Osteoblast (primary cell): ENCODE measurements around the gene PSMD12. TPM values are rescaled to one million over a fixed set of nuclear protein-coding genes. Genes with fewer than 3 reads are reported as not detected.

Experiments used
- DNase-seq: peaks from one replicate; pipeline ENCODE4 v3.0.0; 2011; ENCODE audit warnings: low spot score, mixed read lengths; ENCODE audit not compliant: insufficient read length; ENCODE audit errors: missing footprints
- H2AFZ ChIP-seq: 2 replicates; pipeline ENCODE4 v1.6.0; 2011; ENCODE audit warnings: mild to moderate bottlenecking, low read length
- H3K27ac ChIP-seq: 2 replicates; pipeline ENCODE4 v1.5.1; 2011; ENCODE audit warnings: mild to moderate bottlenecking, low read depth, low read length, moderate library complexity
- H3K27me3 ChIP-seq: 2 replicates; pipeline ENCODE4 v1.6.0; 2012; ENCODE audit warnings: mild to moderate bottlenecking, control low read depth, inconsistent platforms, low read length, moderate library complexity; ENCODE audit not compliant: insufficient read depth
- H3K36me3 ChIP-seq: 2 replicates; pipeline ENCODE4 v1.5.1; 2011; ENCODE audit warnings: mild to moderate bottlenecking, low read length, control low read depth, moderate library complexity; ENCODE audit not compliant: insufficient read depth
- H3K4me1 ChIP-seq: 2 replicates; pipeline ENCODE4 v1.5.1; 2011; ENCODE audit warnings: mild to moderate bottlenecking, low read length, control low read depth, moderate library complexity; ENCODE audit not compliant: insufficient read depth
- H3K4me2 ChIP-seq: 2 replicates; pipeline ENCODE4 v1.6.0; 2011; ENCODE audit warnings: mild to moderate bottlenecking, low read length; ENCODE audit not compliant: insufficient read depth
- H3K4me3 ChIP-seq: fragments of 200-600 bp; sonication (generic); 3 replicates; pipeline ENCODE4 v1.5.1; 2012; ENCODE audit warnings: mild to moderate bottlenecking, low read length, inconsistent platforms; ENCODE audit not compliant: insufficient read depth
- H3K79me2 ChIP-seq: 2 replicates; pipeline ENCODE4 v1.6.0; 2012; ENCODE audit warnings: mild to moderate bottlenecking, low read length, control low read depth, inconsistent platforms; ENCODE audit not compliant: insufficient read depth
- H3K9me3 ChIP-seq: 2 replicates; pipeline ENCODE4 v1.5.1; 2011; ENCODE audit warnings: low read depth, low read length, control low read depth
- H4K20me1 ChIP-seq: 2 replicates; pipeline ENCODE4 v1.6.0; 2012; ENCODE audit warnings: mild to moderate bottlenecking, low read length, control low read depth; ENCODE audit not compliant: insufficient read depth
- CTCF ChIP-seq: IDR thresholded peaks from 2 replicates; pipeline ENCODE4 v1.5.1; 2011; ENCODE audit warnings: mild to moderate bottlenecking, low read depth, low read length, moderate library complexity; ENCODE audit errors: extremely low read depth
- total RNA-seq: library from RNA; depleted of rRNA; stranded (reverse); fragments of >200 nt; gene quantifications from 2 replicates; pipeline ENCODE4 v1.2.3, GENCODE V29; 2012

Gene PSMD12
- total RNA-seq, 1 donor = 24.2 TPM

GRCh38 chr17:67376415-67376736, 10.0 kb upstream of the PSMD12 start:
- H2AFZ ChIP-seq = peak overlapping the region; percentile 79
- peaks cover 10% of the 10 kb centered on the region for H3K79me2 ChIP-seq
- H3K4me2 ChIP-seq = peak overlapping the region; percentile 100
- H4K20me1 ChIP-seq = peaks cover 2% of the 10 kb centered on the region
- no peaks in the 10 kb centered on the region for H3K36me3 ChIP-seq
- no peak for DNase-seq
- H3K27ac ChIP-seq = peak overlapping the region; percentile 92
- no peak for TF ChIP-seq CTCF
- H3K9me3 ChIP-seq = no peaks in the 10 kb centered on the region
- H3K4me1 ChIP-seq = peaks cover 18% of the 10 kb centered on the region
- peak overlapping the region; percentile 88 for H3K4me3 ChIP-seq
- H3K27me3 ChIP-seq = no peaks in the 10 kb centered on the region

- Histone ChIP-seq H3K4me2 (no peak overlapping the region), H3K36me3 (no peaks in the 10 kb centered on the region)
- no peak for DNase-seq
These were observed 9.3 kb upstream of the PSMD12 start for GRCh38 chr17:67375716-67376115.

GRCh38 chr17:67375054-67375427, 8.7 kb upstream of the PSMD12 start:
- Histone ChIP-seq H2AFZ (peak overlapping the region; percentile 66), H3K9me3 (no peaks in the 10 kb centered on the region), H3K36me3 (no peaks in the 10 kb centered on the region), H3K27me3 (no peaks in the 10 kb centered on the region), H3K79me2 (peaks cover 5% of the 10 kb centered on the region), H3K4me2 (peak overlapping the region; percentile 49), H3K27ac (no peak overlapping the region), H3K4me1 (peaks cover 18% of the 10 kb centered on the region), H3K4me3 (no peak overlapping the region), H4K20me1 (peaks cover 2% of the 10 kb centered on the region)
- TF ChIP-seq CTCF = no peak
- DNase-seq = no peak

More at GRCh38 chr17:67375716-67376115, 9.3 kb upstream of the PSMD12 start:
- no peak for TF ChIP-seq CTCF
- no peaks in the 10 kb centered on the region for H3K9me3 ChIP-seq
- H4K20me1 ChIP-seq = peaks cover 2% of the 10 kb centered on the region
- no peak overlapping the region for H3K27ac ChIP-seq
- no peak overlapping the region for H3K4me3 ChIP-seq
- H3K79me2 ChIP-seq = peaks cover 9% of the 10 kb centered on the region
- peaks cover 18% of the 10 kb centered on the region for H3K4me1 ChIP-seq
- H2AFZ ChIP-seq = no peak overlapping the region
- H3K27me3 ChIP-seq = no peaks in the 10 kb centered on the region

GRCh38 chr17:67374329-67375053, 8.1 kb upstream of the PSMD12 start:
- H4K20me1 ChIP-seq = peaks cover 2% of the 10 kb centered on the region
- peak overlapping the region; percentile 66 for H2AFZ ChIP-seq
- H3K9me3 ChIP-seq = no peaks in the 10 kb centered on the region
- H3K27ac ChIP-seq = no peak overlapping the region
- peaks cover 4% of the 10 kb centered on the region for H3K79me2 ChIP-seq
- TF ChIP-seq CTCF = peak; percentile 93
- H3K4me2 ChIP-seq = peak overlapping the region; percentile 49
- DNase-seq = peak; percentile 92
- no peaks in the 10 kb centered on the region for H3K36me3 ChIP-seq
- no peaks in the 10 kb centered on the region for H3K27me3 ChIP-seq
- H3K4me3 ChIP-seq = peak overlapping the region; percentile 15
- H3K4me1 ChIP-seq = peaks cover 18% of the 10 kb centered on the region
